HepG2 (cell line): ENCODE results near the gene COPB2.

Experiments used
- CTCF ChIP-seq: sonication (generic); formaldehyde crosslinking; IDR thresholded peaks from 2 replicates; pipeline ENCODE4 v1.5.0; 2020; ENCODE audit warnings: mild to moderate bottlenecking, missing genetic modification reagents, moderate library complexity
- SIN3A ChIP-seq: IDR thresholded peaks from 2 replicates; pipeline ENCODE4 v1.6.1; 2011; ENCODE audit warnings: low read depth, mild to moderate bottlenecking, control low read depth, low read length, borderline replicate concordance
- ZFP36 ChIP-seq: fragments of 150-350 bp; IDR thresholded peaks from 2 replicates; pipeline ENCODE4 v1.6.1; 2018; ENCODE audit warnings: borderline replicate concordance, low read length, low read depth; ENCODE audit not compliant: partially characterized antibody

- no peak for TF ChIP-seq ZFP36
- TF ChIP-seq SIN3A: no peak
- no peak for TF ChIP-seq CTCF (CRISPR knock-in tag)
Observed at GRCh38 chr3:139317215-139317614, 72.2 kb downstream of the COPB2 start.
